Stromal cell of bone marrow (primary cell): ENCODE results near the gene FADS3.

Experiments
- DNase-seq: peaks from one replicate; pipeline ENCODE4 v3.0.0-alpha.2; 2012; ENCODE audit warnings: low read depth

Gene FADS3

GRCh38 chr11:61891331-61892084 is at the start of gene FADS3:
Gene FADS3 (minus strand): TSS chr11:61891545. CDS start chr11:61891381, 164 bp downstream.
- peak; percentile 70 for DNase-seq

GRCh38 chr11:61940466-61940865 is 49.1 kb upstream of the FADS3 start:
- DNase-seq: no peak

- DNase-seq: no peak
Observed at GRCh38 chr11:61935861-61936260, 44.5 kb upstream of the FADS3 start.

GRCh38 chr11:61930933-61931332 is 39.6 kb upstream of the FADS3 start:
- DNase-seq: no peak

DNA sequence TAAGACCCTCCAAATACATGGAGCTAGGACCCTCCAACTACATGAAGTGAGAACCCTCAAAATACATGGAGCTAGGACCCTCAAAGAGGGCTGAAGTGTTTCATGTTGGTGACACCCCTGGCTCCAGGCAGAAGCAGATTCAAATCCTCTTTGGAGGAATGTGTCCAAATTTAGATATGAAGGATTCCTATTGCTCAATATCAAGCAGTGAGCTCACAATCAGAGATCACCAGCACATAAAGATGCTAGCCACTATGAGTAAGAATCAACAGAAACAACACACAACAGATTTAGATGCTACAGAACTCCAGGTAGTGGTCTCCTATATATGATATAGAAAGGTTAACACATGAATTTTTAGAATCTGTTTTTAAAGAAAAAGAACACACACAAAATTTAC is 37.3 kb upstream of the FADS3 start:
- no peak for DNase-seq

DNA sequence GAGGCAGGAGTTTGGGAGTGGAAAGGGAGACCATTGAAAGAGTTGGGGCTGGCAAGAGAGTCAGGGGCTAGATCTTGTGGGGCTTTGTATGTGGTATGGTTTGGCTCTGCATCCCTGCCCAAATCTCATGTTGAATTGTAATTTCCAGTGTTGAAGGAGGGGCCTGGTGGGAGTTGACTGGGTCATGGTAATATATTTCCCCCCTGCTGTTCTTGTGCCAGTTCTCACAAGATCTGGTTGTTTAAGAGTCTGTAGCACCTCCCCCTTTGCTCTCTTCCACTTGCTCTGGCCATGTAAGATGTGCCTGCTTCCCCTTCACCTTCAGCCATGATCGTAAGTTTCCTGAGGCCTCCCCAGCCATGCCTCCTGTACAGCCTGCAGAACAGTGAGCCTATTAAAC is 36.2 kb upstream of the FADS3 start:
- no peak for DNase-seq

DNA sequence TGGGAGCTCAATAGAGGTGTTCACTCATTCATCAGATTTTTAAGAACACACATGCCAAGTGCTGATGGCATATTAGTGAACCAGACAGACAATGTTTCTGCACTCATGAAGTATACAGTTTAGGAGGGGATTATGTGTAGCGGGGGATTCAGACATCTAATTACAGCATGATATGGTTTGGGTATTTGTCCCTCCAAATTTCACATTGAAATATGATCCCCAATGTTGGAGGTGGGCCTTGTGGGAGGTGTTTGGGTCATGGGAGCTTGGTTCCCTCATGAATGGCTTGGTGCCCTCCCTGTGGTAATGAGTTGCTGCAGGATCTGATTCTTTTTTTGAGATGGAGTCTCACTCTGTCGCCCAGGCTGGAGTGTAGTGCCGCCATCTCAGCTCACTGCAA is 34.9 kb upstream of the FADS3 start:
- DNase-seq: no peak

DNA sequence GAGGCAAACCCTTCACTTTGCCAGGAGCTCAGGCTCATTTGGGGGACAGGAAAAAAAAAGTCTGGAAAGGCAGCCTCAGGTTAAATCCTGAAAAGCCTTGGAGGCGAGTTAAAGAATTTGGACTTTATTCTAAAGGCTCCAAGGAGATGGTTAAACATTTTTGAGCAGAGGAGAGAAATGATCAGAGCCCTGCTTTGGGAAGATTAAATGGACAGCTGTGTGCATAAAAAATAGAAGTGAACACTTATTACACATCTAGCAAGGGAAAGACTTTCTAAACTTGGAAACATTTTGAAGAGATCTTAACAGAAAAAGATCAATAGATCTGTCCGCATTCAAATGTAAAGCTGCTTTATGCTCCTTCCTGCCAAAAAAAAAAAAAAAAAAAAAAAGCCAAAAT is 34.4 kb upstream of the FADS3 start:
- DNase-seq: no peak

- no peak for DNase-seq
Observed at GRCh38 chr11:61924064-61924455, 32.7 kb upstream of the FADS3 start.

DNA sequence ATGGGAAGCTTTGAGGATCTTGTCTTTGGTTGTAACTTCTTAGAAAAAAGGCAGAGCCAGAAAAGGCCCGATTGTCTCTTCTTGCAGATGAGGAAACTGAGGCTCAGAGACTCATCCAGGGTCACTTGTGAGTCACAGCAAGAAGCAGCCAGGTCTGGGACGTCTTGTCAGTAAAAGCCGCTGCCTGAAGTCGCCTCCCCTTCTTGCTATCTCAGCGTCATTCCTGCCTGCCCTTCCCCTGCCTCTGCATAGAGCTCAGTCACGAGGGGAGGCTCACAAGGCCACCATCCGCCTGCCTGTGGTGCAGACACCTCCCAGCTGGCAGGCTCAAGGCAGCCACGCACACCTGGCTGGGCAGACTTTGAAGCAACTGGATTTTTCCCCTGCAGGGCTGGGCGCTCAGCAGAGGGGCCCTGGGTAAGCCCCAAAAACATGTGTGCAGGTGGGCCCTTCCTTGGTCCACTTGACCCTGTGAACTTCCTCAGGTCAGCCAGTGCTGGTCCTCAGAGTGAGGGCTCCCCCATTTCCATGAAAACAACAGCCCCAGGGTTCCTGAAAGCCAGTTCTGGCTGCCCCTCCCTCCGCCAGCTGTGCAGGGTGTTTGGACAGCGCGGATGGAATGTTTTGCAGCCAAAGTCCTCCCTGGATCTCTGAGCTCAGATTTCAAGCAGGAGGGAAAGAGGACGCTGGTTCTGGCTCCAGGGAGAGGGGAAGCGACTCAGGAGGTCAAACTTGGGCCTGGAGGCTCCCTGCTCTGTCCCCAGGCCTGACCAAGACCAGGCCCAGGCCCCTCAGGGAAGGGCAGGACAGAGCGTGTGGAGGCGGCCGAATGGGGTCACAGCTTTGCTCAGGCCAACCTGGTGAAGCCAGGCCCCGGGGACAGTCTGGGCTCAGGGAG is 32.1 kb upstream of the FADS3 start:
- DNase-seq: no peak

GRCh38 chr11:61922539-61922938 is 31.2 kb upstream of the FADS3 start:
- DNase-seq: peak; percentile 77

DNA sequence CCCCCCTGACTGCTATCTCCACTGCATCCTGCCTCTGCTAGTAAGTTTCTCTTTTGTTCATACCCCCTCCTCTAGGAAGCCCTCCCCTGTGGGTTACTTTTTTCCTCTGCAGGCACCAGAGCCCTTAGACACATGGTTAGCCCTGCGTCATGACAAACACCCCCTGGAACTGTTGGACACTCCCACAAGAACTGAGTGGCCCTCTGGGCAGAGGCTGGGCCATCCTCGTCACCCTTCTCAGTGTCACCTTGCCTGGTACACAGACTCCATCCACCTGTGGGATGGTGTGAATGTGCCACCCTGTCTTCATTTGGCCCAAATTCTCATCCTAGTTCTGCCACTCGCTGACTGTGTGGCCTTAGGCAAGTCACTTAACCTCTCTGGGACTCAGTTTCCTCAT is 30.1 kb upstream of the FADS3 start:
- no peak for DNase-seq

GRCh38 chr11:61919705-61920631 is 28.6 kb upstream of the FADS3 start:
- no peak for DNase-seq

DNA sequence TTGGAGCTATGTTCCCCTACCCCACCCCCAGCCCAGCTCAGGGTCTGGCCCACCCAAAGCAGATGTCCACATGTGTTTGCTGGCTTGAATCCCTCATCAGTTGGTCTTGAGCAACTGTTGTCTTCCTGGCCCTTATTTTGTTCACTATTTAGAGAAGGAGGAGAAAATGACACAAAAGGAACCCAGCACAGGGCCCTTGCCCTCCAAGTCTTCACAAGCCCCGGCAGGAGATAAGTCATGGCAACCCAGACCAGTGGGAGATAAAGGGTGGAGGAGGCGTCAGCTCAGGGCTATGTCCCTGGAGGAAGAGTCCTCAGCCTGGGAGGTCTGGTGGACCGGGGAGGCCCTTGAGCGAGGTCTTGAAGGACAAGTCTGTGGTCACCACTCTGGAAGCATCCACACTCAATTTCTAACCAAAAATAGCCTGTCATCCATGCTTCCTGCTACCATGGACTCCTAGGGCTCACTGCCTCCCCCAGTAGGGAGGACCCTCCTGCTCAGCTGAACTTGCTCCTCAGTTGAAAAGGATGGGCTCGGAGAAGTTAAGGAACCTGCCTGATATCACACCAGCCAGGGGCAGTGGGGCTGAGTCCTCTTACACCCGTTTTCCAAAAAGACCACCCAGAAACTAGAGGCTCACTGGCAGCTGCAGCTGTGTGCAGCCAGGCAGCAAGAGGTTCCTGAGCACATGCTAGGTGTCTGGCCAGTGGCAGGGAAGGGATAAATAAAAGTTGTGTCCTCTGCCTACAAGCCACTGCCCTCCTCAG is 27.8 kb upstream of the FADS3 start:
- no peak for DNase-seq

DNA sequence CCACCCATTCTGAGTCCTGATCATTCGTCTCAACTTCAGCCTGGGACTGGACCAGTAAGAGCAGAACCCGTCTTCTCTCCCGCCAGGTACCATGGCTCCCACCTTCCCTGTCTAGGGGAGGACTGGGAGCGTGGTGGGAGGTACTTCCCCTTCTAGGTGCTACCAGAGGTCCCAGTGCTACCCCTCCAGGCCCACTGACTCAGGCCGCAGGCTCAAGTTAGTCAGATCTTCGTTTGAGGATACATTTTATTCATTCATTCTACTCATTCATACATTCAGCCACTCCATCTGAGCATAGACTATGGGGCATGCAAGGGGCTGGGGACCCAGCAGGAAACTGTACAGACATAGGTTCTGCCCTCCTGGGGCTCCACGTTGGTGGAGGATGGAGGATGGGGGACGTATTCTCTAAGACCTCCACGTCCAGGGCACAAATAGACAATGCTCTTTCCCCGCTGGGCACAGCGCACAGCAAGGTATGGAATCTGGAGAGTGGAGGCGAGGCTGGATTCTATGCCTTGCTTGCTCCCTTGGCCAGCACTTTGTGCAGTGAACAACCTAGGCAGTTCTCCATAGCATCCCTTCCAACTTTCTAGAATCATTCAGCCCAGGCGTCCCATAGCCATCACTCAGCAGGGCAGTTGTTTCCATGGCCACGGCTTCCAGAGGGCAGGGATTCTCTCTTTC is 27.0 kb upstream of the FADS3 start:
- DNase-seq: no peak

DNA sequence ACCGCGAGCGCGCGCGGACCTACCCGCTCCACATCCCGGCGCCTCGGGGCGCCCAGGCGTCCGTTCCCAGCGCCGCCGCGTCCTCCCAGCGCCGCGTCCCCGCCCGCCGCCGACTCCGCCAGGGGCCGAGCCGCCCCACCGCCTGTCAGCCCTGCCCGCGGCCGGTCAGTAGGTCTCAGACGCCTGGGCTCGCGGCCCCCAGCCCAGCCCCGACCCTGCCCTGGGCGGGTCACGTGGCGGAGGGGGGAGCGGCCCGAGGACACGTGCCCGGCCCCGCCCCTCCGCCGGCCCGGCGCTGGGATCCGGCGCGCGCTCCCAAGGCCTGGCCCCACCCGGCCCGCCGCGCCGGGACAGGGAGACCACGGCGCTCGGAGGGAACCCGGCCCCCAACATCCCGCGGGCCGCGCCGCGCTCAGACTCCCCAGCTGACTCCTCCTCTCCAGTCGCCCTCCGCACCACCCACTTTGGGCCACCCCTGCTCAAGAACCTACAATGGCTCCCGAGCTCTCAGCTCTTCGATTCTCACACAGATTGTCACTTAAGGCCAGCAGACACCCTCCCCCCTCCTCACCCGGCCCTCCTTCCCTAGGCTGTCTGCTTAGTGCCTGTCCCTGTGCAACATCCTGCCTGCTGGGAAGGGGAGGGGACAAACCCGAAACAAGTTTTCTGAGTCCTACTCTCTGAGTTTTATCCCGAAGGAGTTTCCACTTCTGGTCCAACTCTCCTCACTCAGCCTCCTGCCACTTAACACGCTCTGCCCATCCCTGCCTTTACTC is 26.2 kb upstream of the FADS3 start, which contains the start of gene RAB3IL1:
RAB3IL1 (minus strand) TSS at position 233 of the 776 bp plus-strand sequence; CDS start at position 34, 199 bp downstream.
- DNase-seq: no peak

- no peak for DNase-seq
Observed at GRCh38 chr11:61916737-61917333, 25.5 kb upstream of the FADS3 start.

GRCh38 chr11:61914471-61915171 is 23.3 kb upstream of the FADS3 start:
- no peak for DNase-seq
